Myocyte (in vitro differentiated cells): Measurements from ENCODE around the gene EXOC6B. TPM values are rescaled to one million over a fixed set of nuclear protein-coding genes. Genes with fewer than 3 reads are reported as not detected.
A peak's percentile ranks its signal among the peaks of the same experiment; 100 is the strongest.

Experiments used
- DNase-seq: peaks from one replicate; pipeline ENCODE4 v3.0.0-alpha.2; 2012; ENCODE audit warnings: low read depth
- total RNA-seq: library from RNA; depleted of rRNA; stranded (reverse); fragments of >200 nt; gene quantifications from 2 replicates; pipeline ENCODE4 v1.2.3, GENCODE V29; 2014

EXOC6B gene
- total RNA-seq, 1 donor from 2014 or later: 15.4 TPM

GRCh38 chr2:72138921-72139381 is 686.9 kb downstream of the EXOC6B start:
- peak; percentile 46 for DNase-seq

GRCh38 chr2:72138011-72138881 is 687.6 kb downstream of the EXOC6B start:
- peak; percentile 58 for DNase-seq

DNA sequence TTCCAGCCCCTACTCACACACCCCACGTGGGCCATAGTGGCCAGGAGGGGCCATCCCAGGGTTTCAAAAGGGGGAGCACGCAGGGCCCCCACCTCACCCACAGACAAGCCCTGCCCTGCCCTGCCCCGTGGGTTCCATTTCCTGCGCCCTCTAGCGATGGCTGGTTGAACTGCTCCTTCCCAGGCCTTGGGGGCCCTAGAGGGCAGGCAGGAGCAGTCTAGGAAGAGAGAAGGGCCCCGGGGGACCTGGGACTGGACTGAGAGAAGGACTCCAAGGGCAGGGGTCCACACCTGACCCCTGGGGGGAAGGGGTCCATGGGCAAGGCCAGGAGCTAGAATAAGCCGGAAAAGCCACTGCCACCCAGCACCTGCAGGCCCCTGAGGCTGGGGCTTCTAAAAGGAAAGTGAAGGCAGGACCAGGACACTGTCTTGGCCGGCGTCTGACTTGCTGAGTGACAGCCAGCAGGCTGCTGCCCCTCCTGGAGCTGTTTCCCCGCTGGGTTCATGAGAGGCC is 688.3 kb downstream of the EXOC6B start:
- DNase-seq: peak; percentile 67

GRCh38 chr2:72136933-72137497 is 688.8 kb downstream of the EXOC6B start:
- no peak for DNase-seq

GRCh38 chr2:72136331-72136730 is 689.5 kb downstream of the EXOC6B start:
- DNase-seq: no peak

DNA sequence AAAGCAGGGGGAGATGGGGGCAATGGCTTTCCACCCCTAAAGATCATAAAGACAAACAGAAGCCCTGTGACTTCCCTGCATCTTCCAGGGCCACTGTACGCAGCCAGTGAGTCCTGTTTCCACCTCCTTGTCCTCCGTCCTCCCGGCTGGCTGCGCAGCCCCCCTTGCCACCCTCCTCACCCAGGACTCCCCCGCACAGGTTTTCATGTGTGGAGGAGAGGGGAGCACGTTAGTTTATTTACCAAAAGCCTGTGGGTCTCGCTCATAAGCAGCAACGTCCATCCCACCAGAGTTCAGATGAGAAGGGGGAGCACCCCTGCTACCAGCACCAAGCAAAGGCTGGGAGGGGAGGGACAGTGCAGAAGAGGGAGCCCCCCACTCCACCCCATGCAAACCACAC is 689.9 kb downstream of the EXOC6B start:
- DNase-seq: no peak

GRCh38 chr2:72134997-72135800 is 690.6 kb downstream of the EXOC6B start:
- DNase-seq: no peak

DNA sequence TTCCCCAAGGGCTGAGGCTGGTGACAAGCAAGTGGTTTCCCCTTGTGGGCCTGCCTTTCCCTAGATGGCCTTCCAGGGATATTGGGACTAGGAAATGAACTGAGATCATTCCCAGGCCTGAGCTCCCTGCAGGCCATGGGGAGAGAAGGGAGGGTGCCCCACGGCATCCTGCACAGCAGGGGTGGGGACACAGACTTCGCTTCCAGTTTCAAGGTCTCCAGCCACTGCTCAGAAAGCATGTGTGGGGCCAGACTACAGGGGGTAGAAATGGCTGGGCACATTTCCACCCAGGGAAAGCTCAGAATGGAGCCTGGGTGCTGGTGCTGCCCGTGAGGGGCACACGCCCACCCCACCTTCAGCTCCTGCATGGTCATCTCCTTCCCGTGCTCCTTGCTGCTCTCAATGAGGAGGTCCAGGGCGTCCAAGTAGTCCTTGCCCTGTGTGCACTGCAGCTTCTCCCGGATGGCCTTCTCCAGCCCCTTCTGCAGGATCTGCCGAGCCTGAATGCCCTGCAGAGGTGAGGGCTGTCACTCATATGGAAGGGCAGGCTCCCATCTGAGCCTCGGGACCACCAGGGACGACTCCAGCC is 691.3 kb downstream of the EXOC6B start:
- DNase-seq: no peak

- DNase-seq: no peak
Measured at GRCh38 chr2:72133721-72134407, 692.0 kb downstream of the EXOC6B start.

- DNase-seq: no peak
Measured at GRCh38 chr2:72132981-72133720, 692.7 kb downstream of the EXOC6B start.

- no peak for DNase-seq
Measured at GRCh38 chr2:72131916-72132841, 693.7 kb downstream of the EXOC6B start.

DNA sequence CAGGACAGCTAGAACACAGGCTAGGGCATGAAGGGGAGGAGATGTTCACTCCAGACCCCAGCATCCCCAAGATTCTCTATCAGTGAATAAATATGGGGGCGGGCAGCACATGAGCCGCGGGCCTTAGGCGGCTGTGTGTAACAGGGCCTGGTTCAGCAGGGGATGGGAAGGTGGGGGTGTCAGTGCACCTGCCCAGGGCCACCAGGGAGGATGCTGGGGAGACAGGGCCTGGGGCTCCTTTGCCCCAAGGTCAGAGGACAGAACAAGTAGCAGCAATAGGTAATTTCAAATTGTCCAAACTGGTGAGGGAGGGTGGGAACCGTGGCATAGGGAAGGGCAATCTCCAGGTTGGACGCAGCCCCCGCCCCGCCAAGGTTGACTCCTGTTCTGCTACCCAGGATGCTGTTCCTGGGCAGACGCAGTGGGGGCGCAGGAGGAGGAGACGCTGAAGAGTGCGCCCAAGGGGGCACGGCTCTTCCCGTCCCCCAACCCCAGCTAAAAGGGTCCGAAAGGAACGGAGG is 694.4 kb downstream of the EXOC6B start:
- DNase-seq: no peak

GRCh38 chr2:72130659-72131360 is 695.0 kb downstream of the EXOC6B start:
- DNase-seq: no peak

- no peak for DNase-seq
Measured at GRCh38 chr2:72129681-72130340, 696.0 kb downstream of the EXOC6B start.

- no peak for DNase-seq
Measured at GRCh38 chr2:72128843-72129227, 697.0 kb downstream of the EXOC6B start.

GRCh38 chr2:72128059-72128842 is 697.6 kb downstream of the EXOC6B start:
- no peak for DNase-seq
